ENCODE data around the gene IGSF22.
A peak's percentile ranks its signal among the peaks of the same experiment; 100 is the strongest.

Gene IGSF22

DNA sequence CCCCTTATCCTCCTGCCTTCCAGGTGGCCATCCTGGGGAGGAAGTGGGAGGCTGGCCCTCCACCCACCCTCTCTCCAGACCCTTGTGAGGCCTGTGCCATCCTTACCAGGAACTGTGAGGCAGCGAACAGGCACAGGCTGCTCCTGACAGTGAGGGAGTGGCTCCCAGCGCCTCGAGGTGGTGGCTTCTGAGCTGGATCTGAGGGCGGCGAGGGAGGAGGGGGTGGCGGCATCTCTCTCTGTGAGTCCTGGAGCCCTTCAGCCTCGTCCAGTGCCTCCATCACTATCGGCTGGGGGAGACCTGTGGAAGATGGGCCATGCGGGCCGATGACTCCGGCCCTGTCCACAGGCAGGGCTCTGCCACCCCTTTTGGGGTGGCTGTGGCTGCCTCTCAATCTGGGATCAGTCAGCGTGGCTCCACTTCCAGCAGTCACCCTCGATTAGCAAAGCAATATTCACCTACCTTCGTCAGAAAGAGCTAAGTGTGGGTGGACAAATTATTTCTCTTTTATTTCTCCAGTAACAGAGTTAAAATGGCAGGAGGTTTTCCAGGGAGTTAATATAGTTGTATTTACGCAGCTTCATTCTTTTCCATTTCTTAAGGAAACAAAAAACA, 18.0 kb upstream of the IGSF22 start:
- DNase-seq (ENCODE audit: low spot score), result no peak

DNA sequence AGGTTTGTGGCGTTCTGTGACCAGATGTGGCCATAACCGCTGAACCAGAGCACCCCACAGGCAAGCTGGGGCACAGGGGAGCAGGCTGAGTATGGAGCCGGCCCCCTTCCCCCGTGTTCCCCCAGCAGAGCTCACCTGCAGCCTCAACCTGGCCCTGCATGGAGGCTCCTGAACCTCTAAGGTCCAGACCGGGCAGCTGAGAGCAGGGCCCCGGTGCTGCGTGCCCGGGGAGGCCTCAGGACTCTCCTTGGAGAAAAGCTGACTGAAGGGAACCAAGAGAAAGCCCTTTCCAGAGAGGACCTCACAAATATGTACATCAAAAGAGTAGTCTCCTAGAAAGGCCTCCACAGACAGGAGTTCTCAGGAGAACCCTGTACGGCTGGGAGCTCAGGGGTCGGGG, 17.4 kb upstream of the IGSF22 start:
- no peak for DNase-seq (ENCODE audit: low spot score)

DNA sequence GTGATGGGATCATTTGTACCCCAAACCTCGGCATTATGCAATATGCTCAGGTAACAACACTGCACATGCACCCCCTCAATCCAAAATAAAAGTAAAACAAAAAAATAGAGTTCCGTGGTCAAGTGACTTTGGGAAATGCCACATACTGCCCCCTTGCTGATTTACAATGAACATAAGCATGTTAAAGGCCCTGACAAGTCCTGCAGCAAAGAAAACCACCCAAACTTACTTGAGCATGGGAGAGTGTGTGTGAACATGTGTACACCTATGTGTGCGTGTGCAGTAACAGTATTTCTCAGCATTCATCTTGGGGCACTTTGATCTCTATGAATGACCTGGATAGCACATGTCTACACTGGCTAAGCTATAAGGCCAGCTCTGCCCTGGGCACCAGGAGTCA, 15.8 kb upstream of the IGSF22 start:
- no peak for DNase-seq (ENCODE audit: low spot score)

- no peak for DNase-seq (ENCODE audit: low spot score)
These were observed 13.7 kb upstream of the IGSF22 start for GRCh38 chr11:18739685-18740084.

GRCh38 chr11:18737642-18738041, 11.7 kb upstream of the IGSF22 start:
- DNase-seq (ENCODE audit: low spot score), result no peak

DNA sequence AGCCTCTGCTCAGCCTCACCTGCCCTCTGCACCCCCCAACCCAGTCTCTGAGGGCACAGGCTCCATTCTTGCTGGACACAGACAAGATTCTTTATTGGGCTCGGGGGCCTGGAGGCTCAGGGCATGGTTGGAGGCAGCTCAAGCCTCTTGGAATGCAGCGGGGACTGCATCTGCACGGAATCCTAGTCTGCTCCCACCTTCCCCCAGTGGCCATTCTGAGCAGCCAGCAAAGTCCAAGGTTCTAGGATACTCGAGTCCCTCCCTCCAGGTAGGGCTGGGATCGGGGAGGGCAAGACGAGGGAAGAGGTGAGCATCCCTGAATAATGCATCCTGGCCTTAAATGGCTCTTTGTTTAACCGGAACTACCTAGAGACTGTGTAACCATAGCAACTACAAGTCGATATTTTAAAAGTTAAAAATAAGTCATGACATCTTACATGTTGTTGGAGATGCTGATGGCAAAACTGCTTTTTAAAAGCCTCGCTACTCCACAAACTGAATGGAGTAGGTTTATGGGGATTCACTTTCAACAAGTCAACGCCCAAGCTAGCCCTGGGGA, 10.7 kb upstream of the IGSF22 start:
- no peak for DNase-seq (ENCODE audit: low spot score)

GRCh38 chr11:18733202-18733601, 7.2 kb upstream of the IGSF22 start:
- DNase-seq (ENCODE audit: low spot score), result no peak

DNA sequence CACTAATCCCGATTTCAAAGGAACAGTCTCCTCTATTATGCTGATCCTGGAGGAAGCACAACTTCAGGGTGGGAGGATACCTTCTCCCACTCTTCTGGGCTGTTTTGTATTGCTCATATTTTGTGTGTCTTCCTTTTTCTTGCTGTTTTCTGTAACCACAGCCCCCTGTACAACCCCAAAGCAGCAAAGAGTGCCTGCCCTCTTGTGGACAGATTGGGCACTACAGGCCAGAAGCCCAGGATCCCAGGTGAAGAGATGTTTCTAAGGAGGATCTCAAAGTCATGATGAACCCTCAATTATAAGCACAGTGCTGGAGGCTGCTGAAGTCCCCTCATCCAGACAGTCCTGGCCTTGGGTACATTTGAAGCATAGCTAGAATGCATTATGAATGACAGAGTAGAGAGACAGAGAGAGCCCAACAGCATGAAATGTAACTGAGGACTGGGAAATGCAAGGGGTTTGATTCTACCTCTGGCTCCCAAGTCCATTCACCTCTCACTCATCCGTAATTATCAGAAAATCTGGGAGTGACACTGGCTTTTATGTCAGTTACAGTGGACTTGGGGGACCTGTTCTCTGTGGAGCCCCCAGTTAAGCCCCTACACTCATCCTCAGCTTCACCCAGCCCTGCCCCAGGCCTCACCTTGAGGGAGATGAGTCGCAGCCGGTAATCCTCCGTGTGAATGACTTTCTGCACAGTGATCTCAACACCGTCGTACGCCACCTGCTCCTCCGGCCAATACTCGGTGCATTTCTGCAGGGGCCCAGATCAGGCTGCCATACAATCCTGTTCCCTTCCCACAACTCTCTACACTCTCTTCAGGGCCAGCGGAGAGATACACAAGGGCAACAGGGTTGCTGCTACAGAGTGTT, 6.2 kb upstream of the IGSF22 start:
- peak; percentile 82 for DNase-seq (ENCODE audit: low spot score)

- no peak for DNase-seq (ENCODE audit: low spot score)
These were observed 5.5 kb upstream of the IGSF22 start for GRCh38 chr11:18731441-18731840.

- no peak for DNase-seq (ENCODE audit: low spot score)
These were observed 4.0 kb upstream of the IGSF22 start for GRCh38 chr11:18730020-18730419.

GRCh38 chr11:18729426-18729825, 3.4 kb upstream of the IGSF22 start:
- DNase-seq (ENCODE audit: low spot score), result no peak

GRCh38 chr11:18728658-18729057, 2.7 kb upstream of the IGSF22 start:
- no peak for DNase-seq (ENCODE audit: low spot score)

DNA sequence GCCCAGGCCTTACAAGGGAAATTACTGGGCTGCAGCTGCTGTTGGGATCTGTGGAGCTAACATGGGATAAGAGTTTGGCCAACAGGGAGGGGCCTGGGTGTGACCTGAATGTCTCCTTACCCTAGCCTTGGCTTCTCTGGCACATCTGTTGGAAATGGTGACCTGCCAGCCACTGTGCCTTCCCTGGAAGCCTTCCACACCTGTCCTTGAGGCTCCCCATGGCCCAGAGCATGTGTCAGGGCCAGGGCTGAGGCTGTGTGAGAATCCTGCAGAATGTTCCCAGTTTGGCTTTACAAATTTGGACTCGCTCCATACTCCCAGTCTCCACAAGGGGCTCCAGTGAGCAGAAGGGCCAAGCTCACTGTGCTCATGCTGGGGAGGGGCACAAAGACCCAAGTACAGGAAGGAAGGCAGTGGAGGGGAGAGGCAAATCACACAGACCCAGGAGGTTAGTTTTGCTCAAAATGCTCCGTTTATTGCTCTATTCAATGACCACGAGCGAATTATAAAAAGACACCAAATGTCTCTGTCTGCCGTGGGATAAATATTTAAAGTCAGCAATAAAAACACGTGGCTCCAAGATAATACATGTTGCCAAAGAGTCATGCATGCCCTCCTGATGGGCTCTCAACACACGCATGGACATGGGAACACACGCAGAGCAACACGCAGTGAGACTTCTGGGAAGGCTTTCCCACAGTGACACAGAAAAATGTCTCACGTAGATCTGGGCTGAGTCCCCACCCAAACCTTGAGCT, 1.7 kb upstream of the IGSF22 start:
- DNase-seq (ENCODE audit: low spot score), result peak; percentile 75

DNA sequence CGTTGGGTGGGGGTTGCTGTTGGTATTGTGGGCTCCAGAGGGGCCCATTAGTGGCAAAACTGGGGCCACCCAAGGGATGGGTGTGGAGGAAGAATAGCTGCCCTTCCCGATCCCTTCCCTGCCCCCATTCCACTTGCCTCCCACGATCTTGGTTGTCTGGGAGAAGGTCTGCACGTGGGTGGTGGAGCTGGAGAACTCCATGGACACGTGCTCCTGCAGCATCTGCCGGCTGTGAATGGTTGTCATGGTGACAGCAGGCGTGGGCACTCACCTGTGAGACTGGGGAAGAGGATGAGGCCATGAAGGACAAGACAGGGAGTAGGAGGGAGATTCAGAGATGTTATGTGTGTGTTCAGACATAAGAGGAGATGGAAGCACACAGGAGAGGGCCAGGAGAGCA, 2.0 kb downstream of the IGSF22 start:
- DNase-seq (ENCODE audit: low spot score), result no peak

- no peak for DNase-seq (ENCODE audit: low spot score)
These were observed 3.7 kb downstream of the IGSF22 start for GRCh38 chr11:18722293-18722637.

DNA sequence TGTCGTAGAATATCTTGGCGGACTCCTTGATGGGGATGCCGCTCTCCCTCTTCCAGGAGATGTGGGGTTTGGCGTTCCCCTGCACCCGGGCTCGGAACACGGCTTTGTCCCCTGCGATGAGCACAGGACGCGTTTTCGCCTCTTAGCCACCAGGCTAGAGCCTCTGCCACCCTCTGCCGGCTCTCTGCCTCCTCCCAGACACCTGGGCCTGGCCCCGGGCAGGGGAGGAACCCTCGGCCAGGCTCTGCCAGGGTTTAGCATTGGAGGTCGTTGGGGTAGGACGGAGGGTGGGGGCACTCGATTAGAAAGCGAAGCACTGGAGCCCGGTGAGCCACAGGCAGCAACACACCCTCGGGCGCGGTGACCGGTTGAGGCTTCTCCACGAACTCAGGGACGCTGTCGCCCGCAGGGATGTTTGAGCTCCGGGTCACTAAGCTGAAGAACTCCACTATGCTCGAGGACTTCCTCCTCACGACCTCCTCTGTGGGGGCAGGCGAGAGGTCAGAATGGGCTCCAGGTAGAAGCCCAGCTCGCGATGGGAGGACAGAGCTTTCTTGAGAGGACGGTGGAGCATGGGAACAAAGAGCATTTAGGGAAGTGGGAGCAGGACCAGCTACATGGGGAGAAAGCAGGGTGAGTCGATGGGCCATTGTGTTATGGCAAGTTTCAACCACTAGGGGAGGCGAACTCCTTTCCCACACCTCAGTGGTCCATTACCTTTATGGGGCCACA, 4.3 kb downstream of the IGSF22 start:
- peak; percentile 71 for DNase-seq (ENCODE audit: low spot score)

DNA sequence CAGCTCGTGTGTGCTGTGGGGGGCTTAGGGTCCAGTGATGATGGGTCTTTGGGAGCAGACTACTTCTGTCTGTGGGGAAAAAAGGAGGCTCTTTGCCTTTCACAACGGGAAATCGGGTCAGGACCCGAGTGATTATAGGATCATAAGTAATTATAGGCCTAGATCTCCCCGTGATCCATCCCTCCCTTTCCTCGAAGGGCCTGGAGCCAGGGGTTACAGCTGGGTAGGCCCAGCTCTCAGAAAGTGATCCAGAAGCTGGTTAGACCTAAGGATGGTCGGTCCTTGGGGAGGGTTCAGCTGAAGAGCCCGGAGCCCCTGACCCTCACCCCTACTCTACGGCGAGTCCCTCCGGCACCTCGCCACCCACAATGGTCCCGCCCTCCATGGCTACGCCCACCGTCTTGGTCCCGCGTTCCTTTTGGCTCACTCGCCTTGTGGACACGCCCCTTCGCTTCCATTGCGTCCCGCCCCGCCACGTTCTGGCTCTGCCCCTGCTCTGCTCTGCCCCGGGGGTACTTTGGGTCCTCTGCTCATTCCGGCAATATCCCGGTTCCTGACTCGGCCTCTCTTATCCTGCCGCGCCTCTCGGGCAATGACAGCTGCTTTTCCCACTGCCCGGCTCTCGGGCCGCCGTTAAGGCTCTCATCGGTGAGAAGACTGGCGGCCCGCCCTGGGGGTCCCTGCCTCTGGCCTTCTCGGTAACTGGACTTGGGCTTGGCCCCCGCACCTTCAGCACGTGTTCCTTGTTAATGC, 5.0 kb downstream of the IGSF22 start:
- DNase-seq (ENCODE audit: low spot score), result peak; percentile 64

DNA sequence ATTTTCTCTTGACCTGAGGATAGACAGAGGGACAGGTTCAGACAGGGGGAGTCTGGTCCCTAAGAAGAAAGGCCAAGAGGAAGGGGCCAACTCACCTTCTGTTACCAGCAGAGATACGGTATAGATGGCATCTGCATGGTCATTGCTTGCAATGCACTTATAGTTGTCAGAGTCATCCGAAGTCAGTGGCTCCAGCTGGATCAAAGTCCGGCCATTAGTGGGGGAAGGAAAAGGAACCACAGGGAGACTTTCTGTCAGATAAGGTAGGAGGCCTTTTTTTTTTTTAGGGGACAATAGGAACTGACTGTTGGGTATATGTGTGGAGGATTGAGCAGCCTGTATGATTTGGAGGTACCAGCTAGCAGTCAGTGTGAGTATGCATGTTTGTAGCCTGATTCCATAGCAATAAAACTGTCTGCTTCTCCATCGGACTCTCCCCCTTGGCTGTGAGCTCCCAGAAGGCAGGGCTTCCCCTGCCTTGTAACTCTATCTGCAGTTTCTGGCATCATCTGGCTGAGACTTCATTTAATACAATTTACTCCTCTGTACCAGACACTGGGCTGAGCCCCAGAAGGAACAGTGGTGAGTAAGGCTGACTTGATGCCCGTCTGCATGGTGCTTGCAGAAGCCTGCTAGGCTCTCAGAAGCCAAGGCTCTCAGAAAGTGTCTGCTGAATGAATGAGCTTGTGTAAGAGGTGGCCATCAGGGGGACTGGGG, 5.7 kb downstream of the IGSF22 start:
- DNase-seq (ENCODE audit: low spot score), result no peak

- no peak for DNase-seq (ENCODE audit: low spot score)
These were observed 10.5 kb downstream of the IGSF22 start for GRCh38 chr11:18715476-18715875.

GRCh38 chr11:18714443-18714780, 11.6 kb downstream of the IGSF22 start:
- DNase-seq (ENCODE audit: low spot score), result no peak

Measured in HuH-7 (cell line).